Neural cell (in vitro differentiated cells): ENCODE measurements around the gene WASF3.

Source experiments
- EP300 ChIP-seq: fragments of 450-650 bp; conservative IDR thresholded peaks from 2 replicates; pipeline ENCODE4 v1.6.1; 2014; ENCODE audit warnings: antibody characterized with exemption, mild to moderate bottlenecking, moderate library complexity; ENCODE audit not compliant: poor library complexity, severe bottlenecking
- EZH2 ChIP-seq: fragments of 200-600, 300-800 bp; shearing (Covaris generic), sonication (generic); IDR thresholded peaks from 2 replicates; pipeline ENCODE4 v1.6.1; 2014; ENCODE audit warnings: antibody characterized with exemption, low read length, borderline replicate concordance, mild to moderate bottlenecking; ENCODE audit not compliant: insufficient read depth, poor library complexity, severe bottlenecking
- MXI1 ChIP-seq: fragments of 450-650 bp; conservative IDR thresholded peaks from 2 replicates; pipeline ENCODE4 v1.6.1; 2014; ENCODE audit warnings: antibody characterized with exemption, mild to moderate bottlenecking; ENCODE audit not compliant: poor library complexity, severe bottlenecking
- POLR2AphosphoS5 ChIP-seq: IDR thresholded peaks from 2 replicates; pipeline ENCODE4 v1.6.1; 2012
- RAD21 ChIP-seq: fragments of 450-650 bp; conservative IDR thresholded peaks from 2 replicates; pipeline ENCODE4 v1.6.1; 2014; ENCODE audit warnings: antibody characterized with exemption, mild to moderate bottlenecking, moderate library complexity
- SMC3 ChIP-seq: fragments of 450-650 bp; conservative IDR thresholded peaks from 2 replicates; pipeline ENCODE4 v1.6.1; 2014; ENCODE audit warnings: antibody characterized with exemption, mild to moderate bottlenecking, moderate library complexity; ENCODE audit not compliant: poor library complexity
- TAF1 ChIP-seq: IDR thresholded peaks from 2 replicates; pipeline ENCODE4 v1.6.1; 2012; ENCODE audit warnings: low read depth
- TF ChIP-seq, protein P1 (sequence below): fragments of 450-650 bp; IDR thresholded peaks from 2 replicates; pipeline ENCODE4 v1.5.1; 2014; ENCODE audit warnings: antibody characterized with exemption, mild to moderate bottlenecking, moderate library complexity; ENCODE audit not compliant: poor library complexity, severe bottlenecking
- TF ChIP-seq, protein P2 (sequence below): IDR thresholded peaks from 2 replicates; pipeline ENCODE4 v1.6.1; 2012; ENCODE audit warnings: borderline replicate concordance

DNA sequence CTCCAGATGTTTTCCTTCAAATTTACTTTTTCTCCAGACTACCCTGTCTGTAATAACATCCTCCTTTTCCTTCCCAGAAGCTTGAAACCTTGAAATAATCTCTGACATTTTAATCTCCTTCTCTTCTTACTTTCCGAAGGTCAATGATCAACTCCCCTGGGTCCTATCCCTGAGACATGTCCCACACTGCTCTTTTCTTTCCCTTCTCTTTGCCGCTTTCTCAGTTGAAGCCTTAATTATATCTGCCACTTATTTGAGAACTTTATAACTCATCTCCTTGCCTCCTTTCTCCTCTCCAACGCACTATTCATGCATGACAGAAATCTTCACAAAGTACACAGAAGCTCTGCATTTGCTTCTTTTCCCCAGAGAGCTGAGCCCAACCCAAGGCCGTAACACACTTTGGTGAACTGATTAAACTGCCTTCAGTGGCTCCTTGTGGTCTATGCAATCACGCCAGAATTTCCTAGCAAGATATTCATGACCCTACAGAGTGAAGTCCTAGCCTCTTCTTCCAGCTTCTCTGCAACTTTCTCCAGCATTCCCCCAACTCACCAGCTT lies 9.2 kb upstream of the WASF3 start:
- TF ChIP-seq TAF1 (no peak), EZH2 (no peak), SMC3 (no peak), MXI1 (no peak), POLR2AphosphoS5 (no peak), RAD21 (no peak), EP300 (peak; percentile 13)
- TF ChIP-seq, protein P1, sequence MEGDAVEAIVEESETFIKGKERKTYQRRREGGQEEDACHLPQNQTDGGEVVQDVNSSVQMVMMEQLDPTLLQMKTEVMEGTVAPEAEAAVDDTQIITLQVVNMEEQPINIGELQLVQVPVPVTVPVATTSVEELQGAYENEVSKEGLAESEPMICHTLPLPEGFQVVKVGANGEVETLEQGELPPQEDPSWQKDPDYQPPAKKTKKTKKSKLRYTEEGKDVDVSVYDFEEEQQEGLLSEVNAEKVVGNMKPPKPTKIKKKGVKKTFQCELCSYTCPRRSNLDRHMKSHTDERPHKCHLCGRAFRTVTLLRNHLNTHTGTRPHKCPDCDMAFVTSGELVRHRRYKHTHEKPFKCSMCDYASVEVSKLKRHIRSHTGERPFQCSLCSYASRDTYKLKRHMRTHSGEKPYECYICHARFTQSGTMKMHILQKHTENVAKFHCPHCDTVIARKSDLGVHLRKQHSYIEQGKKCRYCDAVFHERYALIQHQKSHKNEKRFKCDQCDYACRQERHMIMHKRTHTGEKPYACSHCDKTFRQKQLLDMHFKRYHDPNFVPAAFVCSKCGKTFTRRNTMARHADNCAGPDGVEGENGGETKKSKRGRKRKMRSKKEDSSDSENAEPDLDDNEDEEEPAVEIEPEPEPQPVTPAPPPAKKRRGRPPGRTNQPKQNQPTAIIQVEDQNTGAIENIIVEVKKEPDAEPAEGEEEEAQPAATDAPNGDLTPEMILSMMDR: no peak
- TF ChIP-seq, protein P2, sequence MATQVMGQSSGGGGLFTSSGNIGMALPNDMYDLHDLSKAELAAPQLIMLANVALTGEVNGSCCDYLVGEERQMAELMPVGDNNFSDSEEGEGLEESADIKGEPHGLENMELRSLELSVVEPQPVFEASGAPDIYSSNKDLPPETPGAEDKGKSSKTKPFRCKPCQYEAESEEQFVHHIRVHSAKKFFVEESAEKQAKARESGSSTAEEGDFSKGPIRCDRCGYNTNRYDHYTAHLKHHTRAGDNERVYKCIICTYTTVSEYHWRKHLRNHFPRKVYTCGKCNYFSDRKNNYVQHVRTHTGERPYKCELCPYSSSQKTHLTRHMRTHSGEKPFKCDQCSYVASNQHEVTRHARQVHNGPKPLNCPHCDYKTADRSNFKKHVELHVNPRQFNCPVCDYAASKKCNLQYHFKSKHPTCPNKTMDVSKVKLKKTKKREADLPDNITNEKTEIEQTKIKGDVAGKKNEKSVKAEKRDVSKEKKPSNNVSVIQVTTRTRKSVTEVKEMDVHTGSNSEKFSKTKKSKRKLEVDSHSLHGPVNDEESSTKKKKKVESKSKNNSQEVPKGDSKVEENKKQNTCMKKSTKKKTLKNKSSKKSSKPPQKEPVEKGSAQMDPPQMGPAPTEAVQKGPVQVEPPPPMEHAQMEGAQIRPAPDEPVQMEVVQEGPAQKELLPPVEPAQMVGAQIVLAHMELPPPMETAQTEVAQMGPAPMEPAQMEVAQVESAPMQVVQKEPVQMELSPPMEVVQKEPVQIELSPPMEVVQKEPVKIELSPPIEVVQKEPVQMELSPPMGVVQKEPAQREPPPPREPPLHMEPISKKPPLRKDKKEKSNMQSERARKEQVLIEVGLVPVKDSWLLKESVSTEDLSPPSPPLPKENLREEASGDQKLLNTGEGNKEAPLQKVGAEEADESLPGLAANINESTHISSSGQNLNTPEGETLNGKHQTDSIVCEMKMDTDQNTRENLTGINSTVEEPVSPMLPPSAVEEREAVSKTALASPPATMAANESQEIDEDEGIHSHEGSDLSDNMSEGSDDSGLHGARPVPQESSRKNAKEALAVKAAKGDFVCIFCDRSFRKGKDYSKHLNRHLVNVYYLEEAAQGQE: no peak
